Measurements from ENCODE around the gene CHMP5.

DNA sequence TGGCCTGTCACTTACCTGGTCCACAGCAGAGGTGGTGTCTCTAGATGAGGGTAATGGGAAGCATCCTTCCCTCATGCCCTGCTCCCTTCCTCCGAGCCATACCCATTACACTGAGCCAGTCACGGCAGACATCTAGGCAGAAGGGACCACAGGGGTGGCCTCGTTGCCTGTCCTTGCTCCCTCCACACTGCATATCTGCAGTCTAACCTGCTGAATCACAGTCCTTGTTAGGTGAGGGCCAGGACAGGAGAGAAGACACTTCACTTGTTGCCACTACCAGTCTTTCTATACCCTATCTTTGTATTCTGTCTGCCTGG lies 43.3 kb upstream of the CHMP5 start:
- no peak for TF ChIP-seq POLR2A (IDR thresholded peaks at IDR 0.05)
- TF ChIP-seq, protein P1, sequence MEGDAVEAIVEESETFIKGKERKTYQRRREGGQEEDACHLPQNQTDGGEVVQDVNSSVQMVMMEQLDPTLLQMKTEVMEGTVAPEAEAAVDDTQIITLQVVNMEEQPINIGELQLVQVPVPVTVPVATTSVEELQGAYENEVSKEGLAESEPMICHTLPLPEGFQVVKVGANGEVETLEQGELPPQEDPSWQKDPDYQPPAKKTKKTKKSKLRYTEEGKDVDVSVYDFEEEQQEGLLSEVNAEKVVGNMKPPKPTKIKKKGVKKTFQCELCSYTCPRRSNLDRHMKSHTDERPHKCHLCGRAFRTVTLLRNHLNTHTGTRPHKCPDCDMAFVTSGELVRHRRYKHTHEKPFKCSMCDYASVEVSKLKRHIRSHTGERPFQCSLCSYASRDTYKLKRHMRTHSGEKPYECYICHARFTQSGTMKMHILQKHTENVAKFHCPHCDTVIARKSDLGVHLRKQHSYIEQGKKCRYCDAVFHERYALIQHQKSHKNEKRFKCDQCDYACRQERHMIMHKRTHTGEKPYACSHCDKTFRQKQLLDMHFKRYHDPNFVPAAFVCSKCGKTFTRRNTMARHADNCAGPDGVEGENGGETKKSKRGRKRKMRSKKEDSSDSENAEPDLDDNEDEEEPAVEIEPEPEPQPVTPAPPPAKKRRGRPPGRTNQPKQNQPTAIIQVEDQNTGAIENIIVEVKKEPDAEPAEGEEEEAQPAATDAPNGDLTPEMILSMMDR (IDR thresholded peaks at IDR 0.05), result no peak

All from Peyer's patch (tissue), 4 donors.